ENCODE data around the gene JAG2. TPM values are rescaled to one million over a fixed set of nuclear protein-coding genes. Genes with fewer than 3 reads are reported as not detected.

Gene JAG2
- total RNA-seq, 4 donors from 2014 or later, result 5.4 to 29.9 (median 6.6) TPM

GRCh38 chr14:105097794-105098127 is 70.8 kb downstream of the JAG2 start:
- H3K27me3 ChIP-seq, result no peaks in the 10 kb centered on the region
- H3K4me3 ChIP-seq, result no peak overlapping the region
- in situ Hi-C loops (cut with MboI; ENCODE audit: low pct_ligation_motif_present in 1 of 4, low pct_unique_long_range_greater_than_20kb in 1 of 4, low sequenced_read_pairs in 3 of 4), result loop anchor here in 2 of 4 donors (10.0 to 25.0 kb wide), 2 partner anchors 190 to 257 kb away; no protein-coding TSS in a partner anchor
- no peaks in the 10 kb centered on the region for H3K36me3 ChIP-seq
- no peak overlapping the region for H3K27ac ChIP-seq
- no peak for DNase-seq
- intact Hi-C loops (cut with DNase I; ENCODE audit: low total_unique reads), result loop anchor here (10.0 kb wide), 1 partner anchor 257 kb away; no protein-coding TSS in a partner anchor
- WGBS, 2 donors (ENCODE audit: low coverage in 1 of 2), result 61% methylated on average over 7 of the region's 7 CpGs; no CpG with 5 or more reads in 1 of the 2 donors
- no peak for TF ChIP-seq CTCF (IDR thresholded peaks at IDR 0.05)
- no peak for TF ChIP-seq EP300 (IDR thresholded peaks at IDR 0.05; ENCODE audit: low read depth)
- TF ChIP-seq POLR2A (IDR thresholded peaks at IDR 0.05), result no peak
- no peak for TF ChIP-seq POLR2AphosphoS5 (IDR thresholded peaks at IDR 0.05)
- peaks cover 7 to 13% (median 10%) of the 10 kb centered on the region in 4 donors for H3K4me1 ChIP-seq
- no peaks in the 10 kb centered on the region for H3K9me3 ChIP-seq

GRCh38 chr14:105096206-105096875 is 72.2 kb downstream of the JAG2 start:
- 89% methylated on average over 15 of the region's 15 CpGs; no CpG with 5 or more reads in 1 of the 2 donors for WGBS, 2 donors (ENCODE audit: low coverage in 1 of 2)
- no peak overlapping the region for H3K27ac ChIP-seq
- H3K4me1 ChIP-seq, result peaks cover 18 to 27% (median 24%) of the 10 kb centered on the region in 4 donors
- TF ChIP-seq POLR2AphosphoS5 (IDR thresholded peaks at IDR 0.05) (no peak), EP300 (IDR thresholded peaks at IDR 0.05; ENCODE audit: low read depth) (no peak), POLR2A (IDR thresholded peaks at IDR 0.05) (no peak), CTCF (IDR thresholded peaks at IDR 0.05) (no peak)
- H3K36me3 ChIP-seq, result no peaks in the 10 kb centered on the region
- intact Hi-C loops (cut with DNase I; ENCODE audit: low total_unique reads) (loop anchor here (10.0 kb wide), 1 partner anchor 258 kb away; no protein-coding TSS in a partner anchor), in situ Hi-C loops (cut with MboI; ENCODE audit: low pct_ligation_motif_present in 1 of 4, low pct_unique_long_range_greater_than_20kb in 1 of 4, low sequenced_read_pairs in 3 of 4) (loop anchor here in 2 of 4 donors (10.0 to 25.0 kb wide), 2 partner anchors 191 to 258 kb away; no protein-coding TSS in a partner anchor)
- no peak overlapping the region for H3K4me3 ChIP-seq
- no peaks in the 10 kb centered on the region for H3K9me3 ChIP-seq
- no peaks in the 10 kb centered on the region for H3K27me3 ChIP-seq
- no peak for DNase-seq

- peaks cover 26 to 38% (median 34%) of the 10 kb centered on the region in 4 donors for H3K4me1 ChIP-seq
- WGBS, 2 donors (ENCODE audit: low coverage in 1 of 2), result 97% methylated on average over 7 of the region's 7 CpGs; no CpG with 5 or more reads in 1 of the 2 donors
- H3K27ac ChIP-seq, result no peak overlapping the region
- no peak for TF ChIP-seq POLR2AphosphoS5 (IDR thresholded peaks at IDR 0.05)
- TF ChIP-seq POLR2A (IDR thresholded peaks at IDR 0.05), result no peak
- no peak for TF ChIP-seq CTCF (IDR thresholded peaks at IDR 0.05)
- TF ChIP-seq EP300 (IDR thresholded peaks at IDR 0.05; ENCODE audit: low read depth), result no peak
- H3K4me3 ChIP-seq, result no peak overlapping the region
- H3K36me3 ChIP-seq, result no peaks in the 10 kb centered on the region
- intact Hi-C loops (cut with DNase I; ENCODE audit: low total_unique reads), result loop anchor here (10.0 kb wide), 1 partner anchor 259 kb away; no protein-coding TSS in a partner anchor
- no peaks in the 10 kb centered on the region for H3K27me3 ChIP-seq
- DNase-seq, result no peak
- in situ Hi-C loops (cut with MboI; ENCODE audit: low pct_ligation_motif_present in 1 of 4, low pct_unique_long_range_greater_than_20kb in 1 of 4, low sequenced_read_pairs in 3 of 4), result loop anchor here in 2 of 4 donors (10.0 to 25.0 kb wide), 2 partner anchors 192 to 259 kb away; no protein-coding TSS in a partner anchor
- no peaks in the 10 kb centered on the region for H3K9me3 ChIP-seq
These were observed 73.3 kb downstream of the JAG2 start for GRCh38 chr14:105095236-105095805.
